ENCODE results near the gene SUCO.
A peak's percentile ranks its signal among the peaks of the same experiment; 100 is the strongest.

The SUCO gene

GRCh38 chr1:172530000-172530399 lies 3.0 kb upstream of the SUCO start:
- no peak overlapping the region for H3K4me3 ChIP-seq (ENCODE audit: control insufficient read depth, low read depth, low read length)
- DNase-seq (ENCODE audit: low read depth): no peak
- no peak for TF ChIP-seq CTCF (IDR thresholded peaks at IDR 0.05; ENCODE audit: control insufficient read depth, insufficient read depth, low read depth, low read length, missing control alignments)

- H3K4me3 ChIP-seq (ENCODE audit: control insufficient read depth, low read depth, low read length): peak overlapping the region; percentile 93
- no peak for DNase-seq (ENCODE audit: low read depth)
- TF ChIP-seq CTCF (IDR thresholded peaks at IDR 0.05; ENCODE audit: control insufficient read depth, insufficient read depth, low read depth, low read length, missing control alignments): no peak
These were observed 1.4 kb upstream of the SUCO start for GRCh38 chr1:172531412-172532182.

- no peak for TF ChIP-seq CTCF (IDR thresholded peaks at IDR 0.05; ENCODE audit: control insufficient read depth, insufficient read depth, low read depth, low read length, missing control alignments)
These were observed 709 bp upstream of the SUCO start for GRCh38 chr1:172532183-172532699.

GRCh38 chr1:172533513-172534151 lies 682 bp downstream of the SUCO start:
- peak; percentile 11 for DNase-seq (ENCODE audit: low read depth)
- peak overlapping the region; percentile 93 for H3K4me3 ChIP-seq (ENCODE audit: control insufficient read depth, low read depth, low read length)
- no peak for TF ChIP-seq CTCF (IDR thresholded peaks at IDR 0.05; ENCODE audit: control insufficient read depth, insufficient read depth, low read depth, low read length, missing control alignments)

More at GRCh38 chr1:172532183-172532699, 709 bp upstream of the SUCO start:
- DNase-seq (ENCODE audit: low read depth): peak; percentile 98
- H3K4me3 ChIP-seq (ENCODE audit: control insufficient read depth, low read depth, low read length): peak overlapping the region; percentile 93

GRCh38 chr1:172536256-172536655 lies 3.3 kb downstream of the SUCO start:
- H3K4me3 ChIP-seq (ENCODE audit: control insufficient read depth, low read depth, low read length): no peak overlapping the region
- DNase-seq (ENCODE audit: low read depth): no peak
- no peak for TF ChIP-seq CTCF (IDR thresholded peaks at IDR 0.05; ENCODE audit: control insufficient read depth, insufficient read depth, low read depth, low read length, missing control alignments)

- H3K4me3 ChIP-seq (ENCODE audit: control insufficient read depth, low read depth, low read length): no peak overlapping the region
- TF ChIP-seq CTCF (IDR thresholded peaks at IDR 0.05; ENCODE audit: control insufficient read depth, insufficient read depth, low read depth, low read length, missing control alignments): no peak
- no peak for DNase-seq (ENCODE audit: low read depth)
These were observed 4.4 kb downstream of the SUCO start for GRCh38 chr1:172537366-172537765.
